Measurements from ENCODE around the gene SPIRE1. TPM values are rescaled to one million over a fixed set of nuclear protein-coding genes. Genes with fewer than 3 reads are reported as not detected.

The SPIRE1 gene
- total RNA-seq, 4 donors from 2014 or later = 1.9 to 25.3 (median 13.4) TPM

- no peak for TF ChIP-seq POLR2A (IDR thresholded peaks at IDR 0.05)
- TF ChIP-seq CTCF (IDR thresholded peaks at IDR 0.05) = no peak
- Histone ChIP-seq H3K36me3 (no peaks in the 10 kb centered on the region), H3K27ac (no peak overlapping the region), H3K4me3 (no peak overlapping the region), H3K4me1 (no peaks in the 10 kb centered on the region), H3K27me3 (no peaks in the 10 kb centered on the region), H3K9me3 (no peaks in the 10 kb centered on the region)
- intact Hi-C loops (cut with DNase I) = no loop called here
- no peak for DNase-seq
- 86 to 91% methylated on average over 1 to 9 of the region's 9 CpGs for WGBS, 2 donors
Observed at GRCh38 chr18:12397254-12397653, 260.7 kb downstream of the SPIRE1 start.

Small RNA genes lying within 50 kb of the gene (small RNA-seq; reads per million reads assigned to genes)
- 0 reads per million in 4 donors for gene RNU7-129P

Other genes starting within 250 kb of the SPIRE1 start
- 10 to 100 TPM; 10.7 to 13.6 (median 11.6) TPM for gene CEP76, start 44.6 kb upstream of the SPIRE1 start, total RNA-seq
- gene PSMG2, start 44.9 kb upstream of the SPIRE1 start, total RNA-seq = 10 to 100 TPM; 41.6 to 89.9 (median 71.2) TPM
- 10 to 100 TPM; 31.8 to 37.9 (median 33.4) TPM for gene PTPN2, start 226.1 kb upstream of the SPIRE1 start, total RNA-seq

Data from esophagus squamous epithelium (tissue), 5 donors.